Activated T-helper 17 cell treated with anti-CD3 and anti-CD28 coated beads, Interleukin-2, amount 50 U/mL, for 72 hours (primary cell): ENCODE results near the gene TAS2R13. TPM values are rescaled to one million over a fixed set of nuclear protein-coding genes. Genes with fewer than 3 reads are reported as not detected.

Experiments used
- ATAC-seq: fragments of 150-1000 bp; cut with Tn5 transposase; replicated peaks from 2 replicates; pipeline ENCODE4 v1.10.0; 2021; ENCODE audit warnings: mild to moderate bottlenecking, moderate library complexity
- H3K27ac Mint-ChIP-seq: one replicate; pipeline ENCODE4 v1.8.0; 2022; ENCODE audit warnings: mixed read lengths
- H3K27me3 Mint-ChIP-seq: one replicate; pipeline ENCODE4 v1.8.0; 2022; ENCODE audit warnings: mixed read lengths
- H3K36me3 Mint-ChIP-seq: one replicate; pipeline ENCODE4 v1.8.0; 2022; ENCODE audit warnings: low read depth, mild to moderate bottlenecking, mixed read lengths
- H3K4me1 Mint-ChIP-seq: one replicate; pipeline ENCODE4 v1.8.0; 2022; ENCODE audit warnings: mixed read lengths
- H3K4me3 Mint-ChIP-seq: one replicate; pipeline ENCODE4 v1.8.0; 2022; ENCODE audit warnings: mild to moderate bottlenecking, mixed read lengths
- H3K9me3 Mint-ChIP-seq: one replicate; pipeline ENCODE4 v1.8.0; 2022; ENCODE audit warnings: mixed read lengths
- total RNA-seq, 2 donors: library from RNA; stranded (reverse); gene quantifications; one replicate each; pipeline ENCODE4 v1.2.3, GENCODE V29; 2022

TAS2R13 gene, protein sequence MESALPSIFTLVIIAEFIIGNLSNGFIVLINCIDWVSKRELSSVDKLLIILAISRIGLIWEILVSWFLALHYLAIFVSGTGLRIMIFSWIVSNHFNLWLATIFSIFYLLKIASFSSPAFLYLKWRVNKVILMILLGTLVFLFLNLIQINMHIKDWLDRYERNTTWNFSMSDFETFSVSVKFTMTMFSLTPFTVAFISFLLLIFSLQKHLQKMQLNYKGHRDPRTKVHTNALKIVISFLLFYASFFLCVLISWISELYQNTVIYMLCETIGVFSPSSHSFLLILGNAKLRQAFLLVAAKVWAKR
- total RNA-seq: 1 to 10 TPM; 1.2 to 2.1 TPM

- Mint-ChIP-seq H3K27me3 (no peaks in the 10 kb centered on the region), H3K4me1 (no peaks in the 10 kb centered on the region), H3K9me3 (peaks cover 4% of the 10 kb centered on the region), H3K27ac (no peak within 1 kb of the TSS), H3K36me3 (no peaks in the 10 kb centered on the region), H3K4me3 (no peak within 1 kb of the TSS)
- no peak for ATAC-seq
Observed at GRCh38 chr12:10909462-10909861, at the start of gene TAS2R13. Gene TAS2R13, minus strand, starts transcription at chr12:10909562. Its CDS starts 264 bp downstream, at chr12:10909298.

- Mint-ChIP-seq H3K36me3 (peaks cover 6% of the 10 kb centered on the region), H3K4me3 (no peak overlapping the region), H3K27ac (no peak overlapping the region), H3K27me3 (no peaks in the 10 kb centered on the region), H3K4me1 (peaks cover 38% of the 10 kb centered on the region), H3K9me3 (peaks cover 4% of the 10 kb centered on the region)
- no peak for ATAC-seq
Observed at GRCh38 chr12:10957741-10958140, 48.4 kb upstream of the TAS2R13 start.

GRCh38 chr12:10956085-10956484 lies 46.7 kb upstream of the TAS2R13 start:
- no peak for ATAC-seq
- H3K36me3 Mint-ChIP-seq: peaks cover 8% of the 10 kb centered on the region

GRCh38 chr12:10952645-10953044 lies 43.3 kb upstream of the TAS2R13 start:
- ATAC-seq: no peak
- Mint-ChIP-seq H3K4me1 (peaks cover 17% of the 10 kb centered on the region), H3K27me3 (no peaks in the 10 kb centered on the region), H3K36me3 (peaks cover 5% of the 10 kb centered on the region), H3K9me3 (peaks cover 8% of the 10 kb centered on the region), H3K4me3 (no peak overlapping the region), H3K27ac (no peak overlapping the region)

More at GRCh38 chr12:10956085-10956484, 46.7 kb upstream of the TAS2R13 start:
- Mint-ChIP-seq H3K27me3 (no peaks in the 10 kb centered on the region), H3K9me3 (peaks cover 4% of the 10 kb centered on the region), H3K27ac (no peak overlapping the region), H3K4me3 (no peak overlapping the region), H3K4me1 (peaks cover 30% of the 10 kb centered on the region)

DNA sequence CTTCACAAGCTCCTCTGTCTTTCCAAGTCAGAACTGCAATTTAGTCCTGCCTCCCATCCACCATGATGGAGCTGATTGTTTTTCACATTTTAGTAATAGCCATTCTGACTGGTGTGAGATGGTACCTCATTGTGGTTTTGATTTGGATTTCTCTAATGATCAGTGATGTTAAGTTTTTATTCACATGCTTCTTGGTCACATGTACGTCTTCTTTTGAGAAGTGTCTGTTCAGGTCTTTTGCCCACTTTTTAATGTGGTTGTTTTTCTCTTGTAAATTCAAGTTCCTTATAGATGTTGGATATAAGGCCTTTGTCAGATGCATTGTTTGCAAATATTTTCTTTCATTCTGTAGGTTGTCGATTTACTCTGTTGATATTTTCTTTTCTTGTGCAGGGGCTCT lies 33.8 kb upstream of the TAS2R13 start:
- Mint-ChIP-seq H3K4me3 (no peak overlapping the region), H3K27me3 (no peaks in the 10 kb centered on the region), H3K9me3 (no peaks in the 10 kb centered on the region), H3K4me1 (peaks cover 12% of the 10 kb centered on the region), H3K27ac (peak overlapping the region; percentile 30), H3K36me3 (no peaks in the 10 kb centered on the region)
- ATAC-seq: no peak

- Mint-ChIP-seq H3K27ac (no peak overlapping the region), H3K27me3 (no peaks in the 10 kb centered on the region), H3K4me3 (no peak overlapping the region), H3K36me3 (no peaks in the 10 kb centered on the region), H3K9me3 (no peaks in the 10 kb centered on the region), H3K4me1 (peaks cover 12% of the 10 kb centered on the region)
- ATAC-seq: no peak
Observed at GRCh38 chr12:10941916-10942607, 32.7 kb upstream of the TAS2R13 start.

- Mint-ChIP-seq H3K36me3 (no peaks in the 10 kb centered on the region), H3K4me3 (no peak overlapping the region), H3K27ac (no peak overlapping the region), H3K27me3 (no peaks in the 10 kb centered on the region), H3K4me1 (peaks cover 12% of the 10 kb centered on the region), H3K9me3 (no peaks in the 10 kb centered on the region)
- ATAC-seq: no peak
Observed at GRCh38 chr12:10941369-10941768, 32.0 kb upstream of the TAS2R13 start.

GRCh38 chr12:10940389-10940788 lies 31.0 kb upstream of the TAS2R13 start:
- Mint-ChIP-seq H3K36me3 (no peaks in the 10 kb centered on the region), H3K9me3 (no peaks in the 10 kb centered on the region), H3K27ac (no peak overlapping the region), H3K4me3 (no peak overlapping the region), H3K4me1 (peaks cover 12% of the 10 kb centered on the region), H3K27me3 (no peaks in the 10 kb centered on the region)
- no peak for ATAC-seq

DNA sequence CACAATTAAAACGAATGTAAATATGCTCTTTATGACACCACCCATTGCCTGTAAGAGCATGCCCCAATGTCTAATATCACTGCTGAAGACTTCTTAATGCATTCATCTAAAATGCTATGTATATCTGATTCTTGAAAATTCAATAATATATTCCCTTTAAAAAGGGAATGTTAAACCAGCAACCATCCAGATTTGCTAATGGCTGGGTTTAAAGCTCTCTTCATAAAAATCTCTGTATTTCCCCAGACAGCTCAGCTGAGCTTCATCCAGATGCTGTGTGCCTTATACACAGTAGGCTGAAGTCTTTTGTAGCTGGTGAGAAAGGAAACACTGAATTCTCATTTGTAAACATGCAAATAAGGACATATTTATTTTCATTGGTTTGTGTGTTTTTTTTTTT lies 29.8 kb upstream of the TAS2R13 start, which contains the start of gene TAS2R14:
Gene TAS2R14, minus strand, starts transcription at position 101 of the 400 bp plus-strand sequence. Its CDS starts 56 bp downstream, at position 45.
- H3K36me3 Mint-ChIP-seq: no peaks in the 10 kb centered on the region
- no peak for ATAC-seq
- peaks cover 12% of the 10 kb centered on the region for H3K4me1 Mint-ChIP-seq
- H3K27me3 Mint-ChIP-seq: no peaks in the 10 kb centered on the region
- H3K4me3 Mint-ChIP-seq: no peak within 1 kb of the TSS
- no peaks in the 10 kb centered on the region for H3K9me3 Mint-ChIP-seq
- no peak within 1 kb of the TSS for H3K27ac Mint-ChIP-seq

DNA sequence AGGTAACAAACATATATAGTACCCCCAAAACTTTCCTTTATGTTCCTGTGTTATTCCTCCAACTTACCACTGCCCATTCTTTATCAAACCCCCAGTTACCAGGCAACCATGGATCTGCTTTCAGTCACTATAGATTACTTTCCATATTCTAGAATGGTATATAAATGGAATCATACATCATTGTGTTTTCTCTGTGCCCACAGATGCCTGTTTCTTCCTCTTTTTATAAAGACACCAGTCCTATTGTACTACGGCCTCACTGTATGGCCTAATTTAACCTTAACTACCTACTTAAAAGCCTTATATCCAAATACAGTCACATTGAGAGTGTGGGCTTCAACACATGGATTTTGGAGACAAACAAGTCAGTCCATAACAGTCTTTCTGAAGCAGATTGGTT lies 27.1 kb upstream of the TAS2R13 start:
- H3K9me3 Mint-ChIP-seq: no peaks in the 10 kb centered on the region
- H3K27ac Mint-ChIP-seq: no peak overlapping the region
- H3K36me3 Mint-ChIP-seq: no peaks in the 10 kb centered on the region
- H3K4me1 Mint-ChIP-seq: no peaks in the 10 kb centered on the region
- H3K27me3 Mint-ChIP-seq: no peaks in the 10 kb centered on the region
- ATAC-seq: no peak
- H3K4me3 Mint-ChIP-seq: no peak overlapping the region

DNA sequence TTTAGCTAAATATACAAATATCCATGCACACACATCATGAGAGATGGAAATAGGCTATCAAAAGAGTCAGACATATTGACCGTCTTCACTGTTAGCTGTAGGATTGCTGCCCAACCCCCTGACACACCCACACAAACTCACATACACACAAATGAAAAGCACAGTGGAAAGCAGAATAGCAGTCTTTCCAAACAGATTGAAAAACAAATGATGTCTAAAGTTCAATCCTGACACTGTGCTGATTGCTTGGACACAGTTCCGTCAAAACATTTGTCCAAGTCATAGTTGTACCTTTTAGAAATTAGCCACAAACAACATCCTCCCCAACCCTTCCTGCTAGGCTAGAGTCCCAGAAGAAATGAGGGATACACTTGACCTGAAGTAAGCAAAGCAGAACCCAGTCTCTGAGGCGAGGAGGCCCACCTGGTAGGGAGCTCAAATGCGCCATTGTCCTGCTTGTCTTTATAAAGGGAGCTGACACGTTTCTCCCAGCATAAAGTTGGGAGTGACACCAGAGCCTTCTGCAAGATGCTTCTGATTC lies 19.5 kb upstream of the TAS2R13 start, which contains the start of gene PRH2:
Gene PRH2, plus strand, starts transcription at position 491 of the 541 bp plus-strand sequence. Its CDS starts 38 bp downstream, at position 529.
- Mint-ChIP-seq H3K9me3 (peaks cover 3% of the 10 kb centered on the region), H3K4me1 (no peaks in the 10 kb centered on the region), H3K27me3 (no peaks in the 10 kb centered on the region), H3K4me3 (no peak within 1 kb of the TSS), H3K27ac (no peak within 1 kb of the TSS), H3K36me3 (no peaks in the 10 kb centered on the region)
- no peak for ATAC-seq

DNA sequence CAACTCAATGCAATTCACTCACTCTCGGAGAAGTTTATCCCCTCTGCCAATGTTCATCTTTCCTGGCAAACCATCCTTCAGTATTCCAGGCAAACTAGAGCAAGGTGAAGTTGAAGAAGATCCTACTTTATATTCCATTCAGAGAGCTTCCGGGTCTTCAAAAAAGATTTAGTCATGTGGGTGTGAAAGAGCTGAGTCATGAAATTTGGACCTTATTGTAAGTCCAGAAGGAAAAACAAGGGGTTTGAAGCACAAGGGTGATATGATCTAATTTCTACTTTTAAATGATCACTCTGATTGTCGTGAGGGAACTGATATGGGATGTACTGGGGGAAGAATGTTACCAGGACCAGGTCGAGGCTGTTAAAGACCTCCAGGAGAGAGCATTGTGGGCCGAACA lies 16.9 kb upstream of the TAS2R13 start:
- H3K27me3 Mint-ChIP-seq: no peaks in the 10 kb centered on the region
- no peak for ATAC-seq
- peaks cover 3% of the 10 kb centered on the region for H3K9me3 Mint-ChIP-seq
- no peak overlapping the region for H3K4me3 Mint-ChIP-seq
- H3K27ac Mint-ChIP-seq: no peak overlapping the region
- H3K36me3 Mint-ChIP-seq: no peaks in the 10 kb centered on the region
- H3K4me1 Mint-ChIP-seq: no peaks in the 10 kb centered on the region

- Mint-ChIP-seq H3K27ac (no peak overlapping the region), H3K4me1 (no peaks in the 10 kb centered on the region), H3K36me3 (no peaks in the 10 kb centered on the region), H3K27me3 (no peaks in the 10 kb centered on the region), H3K9me3 (no peaks in the 10 kb centered on the region), H3K4me3 (no peak overlapping the region)
- ATAC-seq: no peak
Observed at GRCh38 chr12:10919809-10920208, 10.4 kb upstream of the TAS2R13 start.

DNA sequence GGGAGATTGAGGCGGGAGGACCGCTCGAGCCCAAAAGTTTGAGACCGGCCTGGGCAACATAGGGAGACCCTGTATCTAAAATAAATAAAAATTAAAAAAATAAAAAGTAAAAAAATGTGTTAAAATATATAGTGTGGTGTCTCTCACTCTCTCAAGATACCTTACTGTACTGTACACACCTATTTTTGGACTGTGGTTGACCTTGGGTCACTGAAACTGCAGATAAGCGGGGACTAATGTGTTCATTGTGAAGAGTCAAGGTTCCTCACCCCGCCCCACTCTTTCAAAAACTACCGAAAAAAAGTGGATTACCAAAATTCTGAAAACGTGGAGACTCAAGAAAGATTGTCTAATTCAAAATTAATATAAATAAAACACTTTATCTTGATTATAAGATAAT lies 1.0 kb upstream of the TAS2R13 start:
- Mint-ChIP-seq H3K27me3 (no peaks in the 10 kb centered on the region), H3K9me3 (no peaks in the 10 kb centered on the region), H3K27ac (no peak overlapping the region), H3K4me1 (no peaks in the 10 kb centered on the region), H3K36me3 (no peaks in the 10 kb centered on the region), H3K4me3 (no peak overlapping the region)
- no peak for ATAC-seq

DNA sequence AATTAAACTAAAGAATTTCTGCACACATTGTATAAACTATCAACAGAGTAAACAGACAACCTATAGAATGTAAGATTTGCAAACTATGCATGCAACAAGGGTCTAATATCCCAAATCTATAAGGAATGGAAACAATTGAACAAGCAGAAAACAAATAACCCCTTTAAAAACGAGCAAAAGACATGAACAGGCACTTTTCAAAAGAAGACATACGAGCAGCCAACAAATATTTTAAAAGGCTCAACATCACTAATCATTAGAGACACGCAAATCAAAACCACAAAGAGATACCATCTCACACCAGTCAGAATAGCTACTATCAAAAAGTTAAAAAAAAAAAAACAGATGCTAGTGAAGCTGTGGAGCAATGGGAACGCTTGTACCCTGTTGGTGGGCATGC lies 4.7 kb downstream of the TAS2R13 start:
- Mint-ChIP-seq H3K27me3 (no peaks in the 10 kb centered on the region), H3K9me3 (peaks cover 5% of the 10 kb centered on the region), H3K27ac (no peak overlapping the region), H3K4me1 (no peaks in the 10 kb centered on the region), H3K36me3 (peaks cover 6% of the 10 kb centered on the region), H3K4me3 (no peak overlapping the region)
- ATAC-seq: no peak
